ENCODE data around the gene ATP8A2. TPM values are rescaled to one million over a fixed set of nuclear protein-coding genes. Genes with fewer than 3 reads are reported as not detected.

Gene ATP8A2
- total RNA-seq, 1 donor from 2014 or later = 0.16 TPM

DNA sequence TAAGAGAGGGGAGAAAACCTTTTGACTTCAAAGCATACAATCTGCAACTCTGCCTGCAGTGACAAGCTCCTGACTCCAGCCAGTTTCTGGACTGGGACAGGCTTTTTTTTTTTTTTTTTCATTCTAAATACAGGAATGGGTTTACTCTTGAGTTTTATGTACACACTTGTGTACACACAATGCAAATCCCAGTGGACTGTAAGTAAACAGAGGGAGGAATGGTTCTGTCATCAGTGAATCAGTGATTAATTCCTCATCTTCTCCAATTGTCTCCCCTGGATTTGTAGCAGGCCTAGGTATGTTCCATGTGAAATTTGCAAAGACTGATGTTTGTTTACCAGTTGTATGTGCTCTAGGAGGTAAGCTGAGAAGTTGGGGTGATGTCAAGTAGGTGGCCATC, 495.3 kb downstream of the ATP8A2 start:
- DNase-seq (ENCODE audit: low spot score) = no peak
- no peaks in the 10 kb centered on the region for H3K36me3 Mint-ChIP-seq (ENCODE audit: low read depth)
- no peak overlapping the region for H3K27ac Mint-ChIP-seq
- H3K4me3 Mint-ChIP-seq (ENCODE audit: low read depth) = no peak overlapping the region
- intact Hi-C loops (cut with micrococcal nuclease) = no loop called here
- H3K9me3 Mint-ChIP-seq = no peaks in the 10 kb centered on the region
- peaks cover 7% of the 10 kb centered on the region for H3K27me3 Mint-ChIP-seq (ENCODE audit: low read depth)
- peaks cover 16% of the 10 kb centered on the region for H3K4me1 Mint-ChIP-seq (ENCODE audit: low read depth)

DNA sequence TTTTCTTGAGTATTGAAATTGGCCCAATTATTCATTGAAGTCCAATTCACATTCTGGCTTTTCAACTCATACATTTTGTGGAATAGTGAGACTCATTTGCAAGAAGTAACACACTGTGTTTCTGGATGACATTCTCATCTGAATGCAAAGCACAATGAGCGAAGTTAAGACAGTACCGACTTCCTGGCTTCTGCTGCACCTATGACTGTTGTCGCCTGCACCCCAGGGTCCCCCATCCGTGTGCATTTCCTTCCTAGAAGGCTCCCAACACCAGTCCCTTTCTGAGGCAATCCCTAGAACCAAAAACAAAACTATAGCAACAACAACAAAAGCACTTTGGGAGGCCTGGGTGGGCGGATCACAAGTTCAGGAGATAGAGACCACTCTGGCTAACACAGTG, 496.7 kb downstream of the ATP8A2 start:
- Mint-ChIP-seq H3K9me3 (no peaks in the 10 kb centered on the region), H3K36me3 (ENCODE audit: low read depth) (peaks cover 3% of the 10 kb centered on the region), H3K27ac (no peak overlapping the region), H3K4me1 (ENCODE audit: low read depth) (peaks cover 28% of the 10 kb centered on the region), H3K27me3 (ENCODE audit: low read depth) (peaks cover 5% of the 10 kb centered on the region), H3K4me3 (ENCODE audit: low read depth) (no peak overlapping the region)
- intact Hi-C loops (cut with micrococcal nuclease) = no loop called here
- no peak for DNase-seq (ENCODE audit: low spot score)

DNA sequence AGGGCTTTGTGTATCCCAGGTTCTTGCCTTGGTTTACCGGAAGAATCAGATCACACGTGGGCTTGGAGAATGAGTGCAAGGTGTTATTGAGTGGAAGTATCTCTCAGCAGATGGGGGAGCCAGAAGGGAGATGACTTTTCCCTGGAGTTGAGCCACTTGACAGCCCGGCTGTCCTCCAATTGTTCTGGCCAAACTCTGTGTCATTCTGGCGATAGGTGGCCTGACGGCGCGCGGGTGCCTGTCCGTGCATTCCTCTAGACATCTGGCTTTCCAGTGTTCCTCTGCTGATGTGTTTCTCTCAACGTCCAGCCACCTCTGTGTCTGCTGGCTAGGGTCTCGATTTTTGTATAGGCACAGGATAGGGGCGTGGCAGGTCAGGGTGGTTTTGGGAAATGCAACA, 498.2 kb downstream of the ATP8A2 start:
- Mint-ChIP-seq H3K27me3 (ENCODE audit: low read depth) (peaks cover 2% of the 10 kb centered on the region), H3K4me3 (ENCODE audit: low read depth) (no peak overlapping the region), H3K36me3 (ENCODE audit: low read depth) (peaks cover 10% of the 10 kb centered on the region), H3K27ac (no peak overlapping the region), H3K4me1 (ENCODE audit: low read depth) (peaks cover 40% of the 10 kb centered on the region), H3K9me3 (peaks cover 8% of the 10 kb centered on the region)
- DNase-seq (ENCODE audit: low spot score) = no peak
- intact Hi-C loops (cut with micrococcal nuclease) = no loop called here

DNA sequence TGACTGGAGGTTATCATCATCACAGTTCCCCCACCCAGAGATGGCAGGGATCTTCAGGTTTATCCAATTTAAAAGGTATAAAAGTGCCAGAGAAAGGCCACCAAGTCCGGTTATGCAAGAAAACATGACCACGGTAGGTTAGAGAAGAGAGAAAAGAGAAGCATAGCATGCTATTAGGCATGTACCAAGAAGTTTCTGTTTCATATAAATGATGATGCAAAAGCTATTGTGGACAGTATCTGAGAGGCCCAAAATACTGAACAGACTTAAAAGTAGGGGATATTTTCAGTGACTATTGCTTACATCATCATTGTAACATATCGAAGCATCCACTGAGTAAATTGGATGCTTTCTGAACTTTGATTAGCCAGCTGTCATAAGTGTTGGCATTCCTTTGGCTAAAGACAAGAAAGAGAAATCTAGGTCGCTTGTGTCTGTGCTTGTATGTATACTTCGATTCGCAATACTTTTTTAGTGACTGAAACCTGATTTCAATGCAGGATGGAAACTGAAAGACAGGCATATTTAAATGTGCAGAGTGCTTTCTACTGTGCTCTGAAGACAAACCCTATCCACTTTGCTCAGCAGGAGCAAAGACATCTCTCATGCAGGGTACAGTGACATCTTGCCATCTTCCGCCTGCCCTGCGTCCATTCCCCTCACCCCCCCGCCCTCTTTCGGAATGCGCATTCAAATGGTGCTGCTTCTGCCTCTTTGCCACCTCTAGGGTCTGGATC, 499.8 kb downstream of the ATP8A2 start:
- Mint-ChIP-seq H3K9me3 (peaks cover 8% of the 10 kb centered on the region), H3K4me3 (ENCODE audit: low read depth) (no peak overlapping the region), H3K27ac (no peak overlapping the region), H3K27me3 (ENCODE audit: low read depth) (peaks cover 2% of the 10 kb centered on the region), H3K36me3 (ENCODE audit: low read depth) (peaks cover 14% of the 10 kb centered on the region), H3K4me1 (ENCODE audit: low read depth) (peaks cover 44% of the 10 kb centered on the region)
- DNase-seq (ENCODE audit: low spot score) = no peak
- intact Hi-C loops (cut with micrococcal nuclease) = no loop called here

DNA sequence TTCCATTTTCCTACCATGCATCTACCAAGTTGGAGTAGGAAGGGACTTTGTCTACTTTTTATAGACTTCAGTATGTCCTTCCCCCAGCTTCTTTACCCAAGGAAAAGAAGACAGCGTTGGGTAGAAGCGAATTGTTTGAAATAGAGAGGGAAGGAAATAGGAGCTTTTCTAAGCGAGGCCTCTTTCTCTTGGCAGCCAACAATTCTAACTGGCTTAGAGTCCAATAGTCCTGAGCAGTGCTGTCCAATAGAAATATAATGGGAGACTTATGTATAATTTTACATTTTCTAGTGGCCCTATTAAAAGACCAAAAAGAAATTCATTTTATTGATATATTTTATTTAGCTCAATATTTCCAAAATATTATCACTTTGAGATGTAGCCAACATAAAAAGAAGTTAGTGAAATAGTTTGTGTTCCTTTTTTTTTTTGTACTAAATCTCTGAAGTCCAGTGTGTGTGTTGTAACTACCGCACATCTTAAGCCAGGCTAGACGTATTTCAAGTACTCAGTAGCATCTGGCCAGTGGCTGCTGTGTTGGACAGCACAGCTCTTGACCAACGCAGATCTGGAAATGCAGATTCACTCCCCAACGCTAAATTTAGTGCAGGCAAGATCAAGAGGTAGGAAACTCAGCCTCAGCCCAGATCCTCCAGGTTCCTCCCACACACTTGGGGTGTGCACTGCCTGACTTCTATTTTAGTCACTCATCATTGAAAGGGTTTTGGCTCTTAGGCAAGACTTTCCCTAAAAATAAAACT, 500.9 kb downstream of the ATP8A2 start:
- Mint-ChIP-seq H3K27ac (no peak overlapping the region), H3K4me1 (ENCODE audit: low read depth) (peaks cover 50% of the 10 kb centered on the region), H3K27me3 (ENCODE audit: low read depth) (peaks cover 2% of the 10 kb centered on the region), H3K36me3 (ENCODE audit: low read depth) (peaks cover 14% of the 10 kb centered on the region), H3K9me3 (peaks cover 8% of the 10 kb centered on the region), H3K4me3 (ENCODE audit: low read depth) (no peak overlapping the region)
- intact Hi-C loops (cut with micrococcal nuclease) = no loop called here
- DNase-seq (ENCODE audit: low spot score) = no peak

DNA sequence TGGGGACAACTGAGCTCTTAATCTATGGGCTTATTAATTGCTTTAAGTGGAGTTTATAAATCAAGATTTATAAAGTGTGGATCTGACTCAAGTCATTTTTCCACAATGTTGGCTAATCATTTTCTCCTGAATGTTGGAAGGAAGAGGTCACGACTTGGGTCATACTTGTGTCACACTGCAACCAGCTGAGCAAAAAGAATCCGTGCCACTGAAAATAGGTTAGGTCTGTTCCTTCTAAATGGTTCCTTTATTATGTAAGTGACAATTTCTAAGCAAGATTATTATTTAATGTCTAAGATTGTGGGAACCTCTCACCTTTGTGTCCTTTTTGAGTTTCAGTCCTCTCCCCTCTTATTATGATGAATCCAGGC, 501.5 kb downstream of the ATP8A2 start:
- intact Hi-C loops (cut with micrococcal nuclease) = no loop called here
- H3K4me1 Mint-ChIP-seq (ENCODE audit: low read depth) = peaks cover 55% of the 10 kb centered on the region
- peaks cover 14% of the 10 kb centered on the region for H3K36me3 Mint-ChIP-seq (ENCODE audit: low read depth)
- H3K4me3 Mint-ChIP-seq (ENCODE audit: low read depth) = peak overlapping the region; percentile 3
- peaks cover 2% of the 10 kb centered on the region for H3K27me3 Mint-ChIP-seq (ENCODE audit: low read depth)
- H3K27ac Mint-ChIP-seq = no peak overlapping the region
- DNase-seq (ENCODE audit: low spot score) = no peak
- peaks cover 8% of the 10 kb centered on the region for H3K9me3 Mint-ChIP-seq

DNA sequence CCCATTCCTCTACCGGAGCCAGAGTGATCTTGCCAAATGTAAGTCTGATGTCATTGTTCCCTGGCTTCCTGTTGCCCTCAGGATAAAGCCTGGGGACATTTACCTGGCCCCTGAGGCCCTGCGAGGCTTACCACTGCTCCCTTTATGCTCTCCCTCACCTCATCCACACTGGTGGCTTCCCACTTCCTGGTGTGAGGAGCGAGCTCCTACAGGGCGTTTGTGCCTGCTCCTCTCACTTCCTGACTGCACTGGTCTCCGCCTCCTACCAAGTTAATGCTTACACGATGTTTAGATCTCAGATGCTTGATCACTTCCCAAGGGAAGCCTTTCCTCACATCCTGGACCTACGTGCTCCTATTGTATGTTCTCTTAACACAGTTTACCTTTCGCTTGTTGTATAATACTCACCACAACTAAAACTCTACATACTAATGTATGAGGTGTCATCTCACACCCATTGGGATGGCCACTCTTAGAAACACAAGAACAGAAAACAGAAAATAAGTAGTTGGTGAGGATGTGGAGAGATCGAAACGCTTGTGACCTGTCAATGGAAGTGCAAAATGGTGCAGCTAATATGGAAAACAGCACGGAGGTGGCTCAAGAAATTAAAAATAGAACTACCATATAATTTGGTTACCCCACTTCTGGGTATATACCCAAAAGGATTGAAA, 502.4 kb downstream of the ATP8A2 start:
- Mint-ChIP-seq H3K27ac (no peak overlapping the region), H3K36me3 (ENCODE audit: low read depth) (peaks cover 14% of the 10 kb centered on the region), H3K9me3 (peaks cover 8% of the 10 kb centered on the region), H3K4me3 (ENCODE audit: low read depth) (no peak overlapping the region), H3K27me3 (ENCODE audit: low read depth) (peaks cover 2% of the 10 kb centered on the region), H3K4me1 (ENCODE audit: low read depth) (peaks cover 57% of the 10 kb centered on the region)
- no peak for DNase-seq (ENCODE audit: low spot score)
- intact Hi-C loops (cut with micrococcal nuclease) = no loop called here

DNA sequence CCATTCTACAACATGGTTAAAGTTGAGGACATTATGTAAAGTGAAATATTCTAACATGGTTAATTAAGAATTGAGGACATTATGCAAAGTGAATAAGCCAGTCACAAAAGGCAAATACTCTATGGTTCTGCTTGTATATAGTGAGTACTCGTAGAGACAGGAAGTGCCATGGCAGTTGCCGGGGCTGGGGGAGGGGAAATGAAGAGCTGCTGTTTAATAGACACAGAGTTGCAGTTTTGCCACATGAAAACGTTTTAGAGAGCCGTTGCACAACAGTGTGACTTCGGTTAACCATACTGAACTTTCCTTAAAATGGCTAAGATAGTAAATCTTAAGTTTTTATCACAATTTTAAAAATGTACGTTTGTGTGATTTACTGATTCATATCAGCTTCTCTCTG, 503.1 kb downstream of the ATP8A2 start:
- Mint-ChIP-seq H3K27me3 (ENCODE audit: low read depth) (peaks cover 2% of the 10 kb centered on the region), H3K36me3 (ENCODE audit: low read depth) (peaks cover 14% of the 10 kb centered on the region), H3K4me1 (ENCODE audit: low read depth) (peaks cover 55% of the 10 kb centered on the region), H3K27ac (peak overlapping the region; percentile 79), H3K9me3 (peaks cover 8% of the 10 kb centered on the region), H3K4me3 (ENCODE audit: low read depth) (peak overlapping the region; percentile 6)
- intact Hi-C loops (cut with micrococcal nuclease) = loop anchor here (1.0 kb wide), 1 partner anchor 12 kb away; no protein-coding TSS in a partner anchor
- peak; percentile 56 for DNase-seq (ENCODE audit: low spot score)

DNA sequence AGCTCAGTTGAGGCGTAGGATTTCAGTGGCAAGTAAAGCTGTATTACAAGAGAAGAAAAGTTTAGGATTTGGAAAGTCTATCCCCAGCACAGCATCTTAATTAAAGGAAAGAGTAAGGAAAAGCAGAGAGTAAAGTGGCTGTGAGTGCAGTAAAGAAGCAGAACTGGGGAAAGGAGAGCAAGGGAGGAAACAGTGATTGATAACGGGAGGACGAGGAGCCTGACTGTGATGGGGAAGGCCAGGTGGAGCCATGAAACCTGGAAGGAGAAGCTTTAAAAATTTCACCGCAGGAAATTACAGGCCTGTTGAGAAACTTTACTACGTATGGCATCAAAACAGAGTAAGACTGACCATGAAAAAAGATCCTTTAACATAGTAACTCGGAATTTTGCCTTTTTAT, 504.5 kb downstream of the ATP8A2 start:
- DNase-seq (ENCODE audit: low spot score) = no peak
- Mint-ChIP-seq H3K4me3 (ENCODE audit: low read depth) (no peak overlapping the region), H3K27ac (no peak overlapping the region), H3K36me3 (ENCODE audit: low read depth) (peaks cover 14% of the 10 kb centered on the region), H3K9me3 (peaks cover 8% of the 10 kb centered on the region), H3K27me3 (ENCODE audit: low read depth) (no peaks in the 10 kb centered on the region), H3K4me1 (ENCODE audit: low read depth) (peaks cover 56% of the 10 kb centered on the region)
- intact Hi-C loops (cut with micrococcal nuclease) = no loop called here

DNA sequence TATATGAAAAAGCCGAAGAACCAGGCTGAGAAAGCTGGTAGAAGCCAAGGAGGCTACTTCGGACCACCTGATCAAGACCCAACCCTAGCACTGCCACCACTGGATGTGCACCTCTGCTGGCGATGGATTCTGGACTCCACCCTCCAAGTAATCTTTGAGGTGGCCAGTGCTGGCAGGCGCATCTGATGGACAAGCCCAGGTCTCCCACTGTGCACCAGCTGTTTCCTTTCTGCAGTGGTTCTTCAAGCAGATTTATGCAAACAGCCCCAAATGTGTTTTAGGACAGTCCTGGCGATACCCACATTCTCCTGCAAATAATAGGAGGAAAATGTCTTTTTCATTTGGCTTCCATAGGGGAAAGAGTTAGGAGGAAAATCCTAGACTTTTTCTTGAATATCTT, 507.7 kb downstream of the ATP8A2 start:
- peaks cover 8% of the 10 kb centered on the region for H3K36me3 Mint-ChIP-seq (ENCODE audit: low read depth)
- no peaks in the 10 kb centered on the region for H3K27me3 Mint-ChIP-seq (ENCODE audit: low read depth)
- no peak for DNase-seq (ENCODE audit: low spot score)
- intact Hi-C loops (cut with micrococcal nuclease) = no loop called here
- peaks cover under 1% of the 10 kb centered on the region for H3K9me3 Mint-ChIP-seq
- peaks cover 41% of the 10 kb centered on the region for H3K4me1 Mint-ChIP-seq (ENCODE audit: low read depth)
- H3K4me3 Mint-ChIP-seq (ENCODE audit: low read depth) = no peak overlapping the region
- H3K27ac Mint-ChIP-seq = no peak overlapping the region

DNA sequence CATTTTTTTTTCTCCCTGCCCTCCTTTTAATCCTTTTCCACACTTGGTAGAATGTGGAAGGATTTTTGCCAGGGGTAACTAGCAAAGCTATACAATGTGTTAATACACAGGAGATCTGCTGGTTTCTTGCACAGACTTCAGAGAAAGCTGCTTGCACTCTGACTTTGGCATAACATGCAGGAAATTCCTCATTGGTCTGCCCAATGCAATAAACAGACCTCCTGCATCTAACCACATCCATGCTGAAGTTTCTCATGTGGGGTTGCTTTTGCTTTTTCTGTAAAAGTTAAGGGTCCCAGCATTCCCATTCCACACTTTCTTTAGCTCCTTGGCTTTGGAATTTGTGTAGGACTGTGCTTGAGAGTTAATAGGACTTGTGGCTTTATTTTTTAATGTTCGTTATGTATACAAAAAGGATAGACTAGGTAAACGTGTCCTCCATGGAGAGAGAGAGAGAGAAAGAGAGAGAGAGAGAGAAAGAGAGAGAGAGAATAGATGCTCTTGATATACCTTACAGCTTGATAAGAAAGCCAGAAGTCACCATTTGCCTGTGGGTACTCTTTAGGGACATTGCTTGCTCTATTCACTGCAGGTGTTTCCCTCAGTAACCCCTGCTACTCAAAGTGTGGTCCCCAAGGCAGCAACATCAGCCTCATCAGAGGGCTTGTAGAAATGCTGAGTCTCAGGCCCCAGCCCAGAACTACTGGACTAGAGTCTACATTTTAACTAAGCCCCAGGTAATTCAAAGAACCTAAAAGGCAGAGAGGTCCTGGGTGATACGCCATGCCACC, 509.6 kb downstream of the ATP8A2 start:
- H3K27ac Mint-ChIP-seq = no peak overlapping the region
- no peaks in the 10 kb centered on the region for H3K27me3 Mint-ChIP-seq (ENCODE audit: low read depth)
- peaks cover 39% of the 10 kb centered on the region for H3K4me1 Mint-ChIP-seq (ENCODE audit: low read depth)
- intact Hi-C loops (cut with micrococcal nuclease) = no loop called here
- H3K36me3 Mint-ChIP-seq (ENCODE audit: low read depth) = peaks cover under 1% of the 10 kb centered on the region
- no peak overlapping the region for H3K4me3 Mint-ChIP-seq (ENCODE audit: low read depth)
- no peaks in the 10 kb centered on the region for H3K9me3 Mint-ChIP-seq
- no peak for DNase-seq (ENCODE audit: low spot score)

DNA sequence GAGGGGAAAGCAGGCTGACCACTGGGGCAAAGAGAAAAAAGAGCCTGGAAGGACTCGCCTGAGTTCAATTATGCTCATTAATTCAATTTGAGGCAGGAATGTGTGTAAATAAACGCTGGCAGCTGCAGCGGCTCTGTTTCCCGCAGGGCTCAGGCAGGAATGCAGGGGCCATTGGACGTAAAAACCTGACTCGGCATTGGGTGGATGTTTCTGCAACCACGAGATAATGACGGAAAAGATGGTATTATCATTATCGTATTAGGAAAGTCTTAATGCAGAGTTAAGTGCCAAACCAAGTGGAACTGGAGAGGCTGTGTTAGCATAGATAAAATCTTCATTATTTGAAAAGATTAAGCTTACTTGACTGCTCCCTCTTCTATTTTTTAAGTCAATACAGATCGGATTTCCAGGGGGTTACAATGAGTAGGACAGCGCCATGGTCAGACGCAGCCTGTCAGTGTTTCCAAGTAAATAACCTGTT, 510.2 kb downstream of the ATP8A2 start:
- H3K27ac Mint-ChIP-seq = no peak overlapping the region
- no peak for DNase-seq (ENCODE audit: low spot score)
- intact Hi-C loops (cut with micrococcal nuclease) = no loop called here

More for the DNA sequence above, 510.2 kb downstream of the ATP8A2 start:
- Mint-ChIP-seq H3K4me3 (ENCODE audit: low read depth) (no peak overlapping the region), H3K27me3 (ENCODE audit: low read depth) (no peaks in the 10 kb centered on the region), H3K9me3 (no peaks in the 10 kb centered on the region), H3K4me1 (ENCODE audit: low read depth) (peaks cover 44% of the 10 kb centered on the region), H3K36me3 (ENCODE audit: low read depth) (no peaks in the 10 kb centered on the region)
